Breast epithelium (tissue), 3 donors: ENCODE results near the gene SH2B3.

Source experiments
- POLR2A ChIP-seq: fragments of 450-650 bp; IDR thresholded peaks from one replicate; pipeline ENCODE4 v1.6.1; 2016; ENCODE audit warnings: antibody characterized with exemption, mild to moderate bottlenecking, moderate library complexity
- POLR2AphosphoS5 ChIP-seq, 3 donors: sonication (generic); formaldehyde crosslinking; IDR thresholded peaks; one replicate each; pipeline ENCODE4 v1.6.1; 2017; ENCODE audit warnings: antibody characterized with exemption in 3 of 3
- TF ChIP-seq, protein P1 (sequence below), 3 donors: fragments of 450-650 bp; IDR thresholded peaks; one replicate each; pipeline ENCODE4 v1.5.1; 2016 to 2017; ENCODE audit warnings: antibody characterized with exemption in 3 of 3, mild to moderate bottlenecking in 3 of 3, moderate library complexity in 3 of 3

DNA sequence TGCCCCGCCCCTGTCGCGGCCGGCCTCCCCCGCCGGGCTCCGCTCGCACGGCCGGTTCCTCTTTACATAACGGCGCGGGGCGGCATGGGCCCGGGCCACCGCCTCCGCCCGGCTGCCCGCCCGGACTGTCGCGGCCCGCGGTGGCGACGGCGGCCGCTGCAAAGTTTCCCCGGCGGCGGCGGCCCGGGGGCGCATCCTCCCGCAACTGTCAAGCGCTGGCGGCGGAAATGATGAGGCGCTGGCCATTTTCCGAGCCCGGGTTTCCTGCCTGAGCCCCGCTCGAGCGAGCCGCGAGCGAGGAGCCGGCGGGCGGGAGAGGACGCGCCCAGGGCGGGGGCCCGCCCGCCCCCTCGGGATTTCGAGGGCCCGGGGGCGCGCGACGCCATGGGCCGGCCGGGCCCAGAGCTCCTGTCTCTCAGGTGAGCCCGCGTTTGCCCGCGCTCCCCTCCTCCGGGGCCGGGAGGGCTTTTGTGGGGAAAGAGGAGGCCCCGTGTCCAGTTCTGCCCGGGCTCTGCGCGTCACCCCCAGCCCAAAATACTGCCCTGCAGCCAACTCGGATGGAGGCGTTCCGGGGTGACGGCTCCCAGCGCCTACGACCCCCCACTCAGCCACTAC lies at the start of gene SH2B3:
- no peak for TF ChIP-seq POLR2A
- TF ChIP-seq, protein P1, sequence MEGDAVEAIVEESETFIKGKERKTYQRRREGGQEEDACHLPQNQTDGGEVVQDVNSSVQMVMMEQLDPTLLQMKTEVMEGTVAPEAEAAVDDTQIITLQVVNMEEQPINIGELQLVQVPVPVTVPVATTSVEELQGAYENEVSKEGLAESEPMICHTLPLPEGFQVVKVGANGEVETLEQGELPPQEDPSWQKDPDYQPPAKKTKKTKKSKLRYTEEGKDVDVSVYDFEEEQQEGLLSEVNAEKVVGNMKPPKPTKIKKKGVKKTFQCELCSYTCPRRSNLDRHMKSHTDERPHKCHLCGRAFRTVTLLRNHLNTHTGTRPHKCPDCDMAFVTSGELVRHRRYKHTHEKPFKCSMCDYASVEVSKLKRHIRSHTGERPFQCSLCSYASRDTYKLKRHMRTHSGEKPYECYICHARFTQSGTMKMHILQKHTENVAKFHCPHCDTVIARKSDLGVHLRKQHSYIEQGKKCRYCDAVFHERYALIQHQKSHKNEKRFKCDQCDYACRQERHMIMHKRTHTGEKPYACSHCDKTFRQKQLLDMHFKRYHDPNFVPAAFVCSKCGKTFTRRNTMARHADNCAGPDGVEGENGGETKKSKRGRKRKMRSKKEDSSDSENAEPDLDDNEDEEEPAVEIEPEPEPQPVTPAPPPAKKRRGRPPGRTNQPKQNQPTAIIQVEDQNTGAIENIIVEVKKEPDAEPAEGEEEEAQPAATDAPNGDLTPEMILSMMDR (IDR thresholded peaks at IDR 0.05), result no peak
- no peak for TF ChIP-seq POLR2AphosphoS5 (IDR thresholded peaks at IDR 0.05)
